OCI-LY1 (cell line): ENCODE results near the gene SEMA4F.

Experiments
- H2AFZ ChIP-seq: fragments of 200-600 bp; sonication (generic), shearing (Covaris generic); 2 replicates; pipeline ENCODE4 v1.6.0; 2014; ENCODE audit warnings: antibody characterized with exemption, mild to moderate bottlenecking, low read length
- H3F3A ChIP-seq: fragments of 200-600 bp; sonication (generic), shearing (Covaris generic); 2 replicates; pipeline ENCODE4 v1.6.0; 2014; ENCODE audit warnings: mild to moderate bottlenecking, antibody characterized with exemption, low read length, moderate library complexity; ENCODE audit not compliant: insufficient read depth
- H3K27ac ChIP-seq: fragments of 200-600 bp; sonication (generic); 2 replicates; pipeline ENCODE4 v1.5.1; 2014; ENCODE audit warnings: low read length, mixed run types, mild to moderate bottlenecking, low read depth; ENCODE audit not compliant: poor library complexity, severe bottlenecking
- H3K27me3 ChIP-seq: fragments of 200-600 bp; sonication (generic); 2 replicates; pipeline ENCODE4 v1.6.0; 2014; ENCODE audit warnings: antibody characterized with exemption, mild to moderate bottlenecking, low read length, moderate library complexity; ENCODE audit not compliant: insufficient read depth
- H3K36me3 ChIP-seq: fragments of 200-600 bp; sonication (generic); 2 replicates; pipeline ENCODE4 v1.6.1; 2014; ENCODE audit warnings: mild to moderate bottlenecking, antibody characterized with exemption, low read length, moderate library complexity, mixed read lengths; ENCODE audit not compliant: insufficient read depth
- H3K4me1 ChIP-seq: fragments of 200-600 bp; sonication (generic); 2 replicates; pipeline ENCODE4 v1.5.1; 2014; ENCODE audit warnings: mild to moderate bottlenecking, low read length, moderate library complexity; ENCODE audit not compliant: insufficient read depth, severe bottlenecking
- H3K4me2 ChIP-seq: fragments of 200-600 bp; sonication (generic), shearing (Covaris generic); 2 replicates; pipeline ENCODE4 v1.6.1; 2014; ENCODE audit warnings: low read length
- H3K4me3 ChIP-seq: fragments of 200-600 bp; sonication (generic); 2 replicates; pipeline ENCODE4 v1.5.1; 2014; ENCODE audit warnings: low read length, low read depth, mild to moderate bottlenecking, mixed read lengths; ENCODE audit not compliant: poor library complexity, severe bottlenecking
- H3K79me2 ChIP-seq: fragments of 200-600 bp; shearing (Covaris generic); 2 replicates; pipeline ENCODE4 v1.6.1; 2016; ENCODE audit warnings: mixed run types, low read length, mixed read lengths; ENCODE audit not compliant: insufficient read depth
- H3K9ac ChIP-seq: fragments of 200-600 bp; sonication (generic), shearing (Covaris generic); 2 replicates; pipeline ENCODE4 v1.6.1; 2014; ENCODE audit warnings: mild to moderate bottlenecking, low read length, mixed read lengths
- H3K9me2 ChIP-seq: fragments of 200-600 bp; sonication (generic), shearing (Covaris generic); 2 replicates; pipeline ENCODE4 v1.6.1; 2014; ENCODE audit warnings: low read depth, mild to moderate bottlenecking, low read length, mixed read lengths
- H3K9me3 ChIP-seq: fragments of 200-600 bp; shearing (Covaris generic); 2 replicates; pipeline ENCODE4 v1.6.1; 2014; ENCODE audit warnings: low read length, mixed read lengths
- H4K20me1 ChIP-seq: fragments of 200-600 bp; sonication (generic), shearing (Covaris generic); 2 replicates; pipeline ENCODE4 v1.6.0; 2016; ENCODE audit warnings: mild to moderate bottlenecking, low read length; ENCODE audit not compliant: insufficient read depth
- EZH2 ChIP-seq: fragments of 200-600 bp; sonication (generic), shearing (Covaris generic); IDR thresholded peaks from 2 replicates; pipeline ENCODE4 v1.8.0; 2017; ENCODE audit warnings: borderline replicate concordance, mixed run types, mild to moderate bottlenecking, antibody characterized with exemption, low read length, moderate library complexity, mixed read lengths
- TF ChIP-seq, protein P1 (sequence below): fragments of 200-600 bp; sonication (generic), shearing (Covaris generic); IDR thresholded peaks from 2 replicates; pipeline ENCODE4 v1.5.1; 2017; ENCODE audit warnings: mild to moderate bottlenecking, antibody characterized with exemption, low read length, moderate library complexity, mixed read lengths

Gene SEMA4F

DNA sequence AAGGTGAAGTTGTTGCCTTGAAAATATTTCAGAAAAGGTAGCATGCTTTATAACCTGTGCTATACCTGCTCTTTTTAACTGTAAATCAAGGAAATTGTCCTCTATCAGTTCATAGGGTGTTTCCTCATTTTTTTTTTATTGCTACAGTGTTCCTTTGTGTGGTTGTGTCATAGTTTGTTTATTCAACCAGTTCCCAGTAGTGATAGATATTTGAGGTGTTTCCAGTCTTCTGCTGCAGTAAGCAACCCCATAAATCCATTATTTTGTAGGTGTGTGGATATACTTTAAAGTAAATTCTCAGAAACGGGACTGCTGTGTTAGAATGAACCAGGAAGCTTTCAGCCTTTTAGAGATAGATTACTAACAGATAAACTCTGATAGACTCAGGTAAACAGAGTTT lies 39.6 kb downstream of the SEMA4F start:
- H3K9me2 ChIP-seq = no peaks in the 10 kb centered on the region
- no peak overlapping the region for H3K27ac ChIP-seq
- H3K4me2 ChIP-seq = no peak overlapping the region
- H3K9me3 ChIP-seq = no peaks in the 10 kb centered on the region
- H3F3A ChIP-seq = no peaks in the 10 kb centered on the region
- H3K4me3 ChIP-seq = no peak overlapping the region
- H3K9ac ChIP-seq = no peak overlapping the region
- no peaks in the 10 kb centered on the region for H4K20me1 ChIP-seq
- TF ChIP-seq, protein P1, sequence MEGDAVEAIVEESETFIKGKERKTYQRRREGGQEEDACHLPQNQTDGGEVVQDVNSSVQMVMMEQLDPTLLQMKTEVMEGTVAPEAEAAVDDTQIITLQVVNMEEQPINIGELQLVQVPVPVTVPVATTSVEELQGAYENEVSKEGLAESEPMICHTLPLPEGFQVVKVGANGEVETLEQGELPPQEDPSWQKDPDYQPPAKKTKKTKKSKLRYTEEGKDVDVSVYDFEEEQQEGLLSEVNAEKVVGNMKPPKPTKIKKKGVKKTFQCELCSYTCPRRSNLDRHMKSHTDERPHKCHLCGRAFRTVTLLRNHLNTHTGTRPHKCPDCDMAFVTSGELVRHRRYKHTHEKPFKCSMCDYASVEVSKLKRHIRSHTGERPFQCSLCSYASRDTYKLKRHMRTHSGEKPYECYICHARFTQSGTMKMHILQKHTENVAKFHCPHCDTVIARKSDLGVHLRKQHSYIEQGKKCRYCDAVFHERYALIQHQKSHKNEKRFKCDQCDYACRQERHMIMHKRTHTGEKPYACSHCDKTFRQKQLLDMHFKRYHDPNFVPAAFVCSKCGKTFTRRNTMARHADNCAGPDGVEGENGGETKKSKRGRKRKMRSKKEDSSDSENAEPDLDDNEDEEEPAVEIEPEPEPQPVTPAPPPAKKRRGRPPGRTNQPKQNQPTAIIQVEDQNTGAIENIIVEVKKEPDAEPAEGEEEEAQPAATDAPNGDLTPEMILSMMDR = no peak
- no peak for TF ChIP-seq EZH2
- H2AFZ ChIP-seq = no peak overlapping the region
- no peaks in the 10 kb centered on the region for H3K27me3 ChIP-seq
- no peaks in the 10 kb centered on the region for H3K4me1 ChIP-seq
- no peaks in the 10 kb centered on the region for H3K36me3 ChIP-seq
- H3K79me2 ChIP-seq = no peaks in the 10 kb centered on the region

GRCh38 chr2:74694281-74694680 lies 40.2 kb downstream of the SEMA4F start:
- TF ChIP-seq, protein P1 = no peak
- no peak for TF ChIP-seq EZH2
- H3K4me2 ChIP-seq = no peak overlapping the region
- no peaks in the 10 kb centered on the region for H3K36me3 ChIP-seq
- H4K20me1 ChIP-seq = no peaks in the 10 kb centered on the region
- H2AFZ ChIP-seq = no peak overlapping the region
- H3K9me2 ChIP-seq = no peaks in the 10 kb centered on the region
- H3K27me3 ChIP-seq = no peaks in the 10 kb centered on the region
- no peak overlapping the region for H3K4me3 ChIP-seq
- no peak overlapping the region for H3K27ac ChIP-seq
- no peaks in the 10 kb centered on the region for H3K4me1 ChIP-seq
- no peak overlapping the region for H3K9ac ChIP-seq
- no peaks in the 10 kb centered on the region for H3K79me2 ChIP-seq
- H3F3A ChIP-seq = no peaks in the 10 kb centered on the region
- H3K9me3 ChIP-seq = no peaks in the 10 kb centered on the region

- no peaks in the 10 kb centered on the region for H3F3A ChIP-seq
- no peaks in the 10 kb centered on the region for H3K27me3 ChIP-seq
Observed at GRCh38 chr2:74695663-74696062, 41.6 kb downstream of the SEMA4F start.

More at GRCh38 chr2:74695663-74696062, 41.6 kb downstream of the SEMA4F start:
- no peaks in the 10 kb centered on the region for H3K9me2 ChIP-seq
- H3K9ac ChIP-seq = no peak overlapping the region
- no peak overlapping the region for H2AFZ ChIP-seq
- no peak overlapping the region for H3K27ac ChIP-seq
- H3K36me3 ChIP-seq = no peaks in the 10 kb centered on the region
- TF ChIP-seq, protein P1 = no peak
- no peak for TF ChIP-seq EZH2
- no peaks in the 10 kb centered on the region for H3K79me2 ChIP-seq
- no peaks in the 10 kb centered on the region for H3K4me1 ChIP-seq
- H3K4me3 ChIP-seq = no peak overlapping the region
- no peaks in the 10 kb centered on the region for H4K20me1 ChIP-seq
- no peaks in the 10 kb centered on the region for H3K9me3 ChIP-seq
- no peak overlapping the region for H3K4me2 ChIP-seq
